AG10803 (cell line): ENCODE data around the gene PAX9.

Experiments used
- DNase-seq: peaks from one replicate; pipeline ENCODE4 v3.0.0; 2010; ENCODE audit warnings: low read depth
- H3K4me3 ChIP-seq: 2 replicates; pipeline ENCODE4 v1.5.1; 2011; ENCODE audit warnings: mild to moderate bottlenecking, low read length, control low read depth
- CTCF ChIP-seq: conservative IDR thresholded peaks from 2 replicates; pipeline ENCODE4 v1.5.1; 2011; ENCODE audit warnings: mild to moderate bottlenecking, low read length, control low read depth, inconsistent platforms

The PAX9 gene

GRCh38 chr14:36626151-36626550 lies 35.5 kb upstream of the PAX9 start:
- no peak for DNase-seq
- no peak for TF ChIP-seq CTCF
- no peak overlapping the region for H3K4me3 ChIP-seq

DNA sequence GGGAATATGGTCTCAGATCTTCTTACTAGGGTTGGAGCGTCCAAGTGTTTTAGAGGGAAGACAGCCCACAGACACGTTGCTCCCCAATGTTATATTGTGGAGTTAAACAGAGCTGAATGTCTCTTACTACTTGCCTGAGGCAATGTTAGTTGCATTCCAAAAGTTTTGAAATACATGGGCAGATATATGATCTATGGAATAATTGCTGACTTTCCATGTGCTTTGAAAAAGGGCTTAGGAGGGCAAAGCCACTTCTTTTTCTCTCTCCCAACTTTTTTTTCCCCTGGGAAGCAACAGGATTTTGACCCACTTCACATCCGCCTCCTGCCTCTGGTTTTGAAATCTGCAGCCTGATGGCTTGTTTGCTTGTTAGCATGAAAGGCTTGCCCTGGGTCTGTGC lies 33.7 kb upstream of the PAX9 start:
- no peak for TF ChIP-seq CTCF
- no peak overlapping the region for H3K4me3 ChIP-seq
- DNase-seq = no peak

- no peak overlapping the region for H3K4me3 ChIP-seq
- no peak for DNase-seq
- TF ChIP-seq CTCF = no peak
Measured at GRCh38 chr14:36633580-36633979, 28.1 kb upstream of the PAX9 start.

- TF ChIP-seq CTCF = peak; percentile 26
- peak overlapping the region; percentile 59 for H3K4me3 ChIP-seq
- DNase-seq = peak; percentile 27
Measured at GRCh38 chr14:36646664-36647416, 14.8 kb upstream of the PAX9 start.

- H3K4me3 ChIP-seq = peak overlapping the region; percentile 59
- TF ChIP-seq CTCF = no peak
- no peak for DNase-seq
Measured at GRCh38 chr14:36647417-36647823, 14.2 kb upstream of the PAX9 start.

DNA sequence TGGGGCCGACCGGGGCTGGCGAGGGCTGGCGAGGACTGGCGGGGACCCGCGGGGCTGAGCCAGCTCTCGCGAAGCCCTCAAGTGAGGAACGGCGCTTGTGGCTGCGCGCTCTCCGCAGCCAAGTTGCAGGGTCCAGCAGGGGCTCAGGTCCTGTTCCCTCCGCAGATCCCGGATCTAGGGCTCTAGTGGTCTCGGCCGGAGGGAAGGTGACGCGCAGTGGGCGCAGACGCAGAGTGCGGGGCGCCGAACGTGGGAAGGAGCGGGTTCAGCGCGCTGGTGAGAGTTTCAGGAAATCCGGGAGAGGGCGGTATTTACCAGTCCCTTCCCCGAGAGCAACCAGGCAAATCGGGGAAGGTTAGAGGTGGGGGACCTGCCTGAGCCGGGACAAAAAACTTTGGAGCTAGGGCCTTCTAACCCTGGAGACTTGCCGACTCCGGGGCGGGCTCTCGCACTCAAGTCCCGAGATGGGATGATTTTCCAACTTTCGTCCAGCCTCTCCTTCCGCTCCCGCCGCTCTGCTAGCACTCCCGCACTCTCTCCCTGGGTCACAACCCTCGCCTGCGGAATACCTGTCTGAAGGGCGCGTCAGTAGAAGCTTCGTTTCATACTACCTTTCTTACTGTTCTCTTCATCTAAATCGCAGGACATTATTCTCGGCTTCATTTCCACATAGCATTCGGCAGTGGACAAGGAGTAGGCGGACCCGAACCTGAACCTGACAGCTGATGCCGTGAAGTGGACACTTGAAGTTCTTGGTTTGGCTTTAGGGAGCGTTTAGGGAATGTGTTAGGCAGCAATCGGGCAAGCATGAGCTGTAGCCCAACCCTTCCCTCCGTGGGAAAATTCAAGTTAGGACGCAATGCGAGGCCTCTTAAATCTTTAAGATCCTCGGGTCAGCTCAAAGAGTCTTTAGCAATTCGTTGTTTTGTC lies 13.6 kb upstream of the PAX9 start:
- peak overlapping the region; percentile 59 for H3K4me3 ChIP-seq
- TF ChIP-seq CTCF = peak; percentile 62
- peak; percentile 48 for DNase-seq
